OCI-LY7 (cell line): Measurements from ENCODE around the gene BSCL2. TPM values are rescaled to one million over a fixed set of nuclear protein-coding genes. Genes with fewer than 3 reads are reported as not detected.

ENCODE experiments used
- BruUV-seq: library from RNA; stranded (reverse); fragments of 400-500 nt; replicated peaks from 2 replicates; lab custom pipeline; 2021; lab: Mats Ljungman, UMichigan
- CTCF ChIA-PET: fragments of 300-600 bp; sonication (Branson Sonifier 250); formaldehyde crosslinking; loops from one replicate; lab custom pipeline; 2022; ENCODE audit warnings: antibody characterized with exemption; ENCODE audit not compliant: unreplicated experiment; lab: Charles Lee
- POLR2A ChIA-PET: fragments of 300-600 bp; sonication (Branson Sonifier 250); formaldehyde crosslinking; loops from one replicate; lab custom pipeline; 2022; ENCODE audit warnings: antibody characterized with exemption; lab: Charles Lee
- DNase-seq: peaks from one replicate; pipeline ENCODE4 v3.0.0-alpha.2; 2015; ENCODE audit warnings: low spot score
- H2AFZ ChIP-seq: fragments of 200-600 bp; sonication (generic), shearing (Covaris generic); 2 replicates; pipeline ENCODE4 v1.6.1; 2014; ENCODE audit warnings: mild to moderate bottlenecking, antibody characterized with exemption, low read length, moderate library complexity
- H3K27ac ChIP-seq: fragments of 200-600 bp; sonication (generic); 2 replicates; pipeline ENCODE4 v1.5.1; 2014; ENCODE audit warnings: mixed run types, low read depth, mild to moderate bottlenecking, moderate library complexity, low read length, inconsistent platforms; ENCODE audit not compliant: poor library complexity, severe bottlenecking
- H3K36me3 ChIP-seq: fragments of 200-600 bp; sonication (generic); 2 replicates; pipeline ENCODE4 v1.6.1; 2014; ENCODE audit warnings: mild to moderate bottlenecking, antibody characterized with exemption, low read length, moderate library complexity, mixed read lengths; ENCODE audit not compliant: insufficient read depth
- H3K4me1 ChIP-seq: fragments of 200-600 bp; sonication (generic); 2 replicates; pipeline ENCODE4 v1.5.1; 2014; ENCODE audit warnings: mild to moderate bottlenecking, low read length; ENCODE audit not compliant: insufficient read depth, poor library complexity, severe bottlenecking
- H3K4me2 ChIP-seq: fragments of 200-600 bp; sonication (generic); 2 replicates; pipeline ENCODE4 v1.6.1; 2014; ENCODE audit warnings: mild to moderate bottlenecking, low read length
- H3K4me3 ChIP-seq: fragments of 200-600 bp; sonication (generic); 2 replicates; pipeline ENCODE4 v1.5.1; 2014; ENCODE audit warnings: mild to moderate bottlenecking, low read depth, low read length; ENCODE audit not compliant: poor library complexity, severe bottlenecking
- H3K79me2 ChIP-seq: fragments of 200-600 bp; sonication (generic); 2 replicates; pipeline ENCODE4 v1.6.1; 2016; ENCODE audit warnings: low read depth, mild to moderate bottlenecking, low read length, moderate library complexity, mixed read lengths; ENCODE audit not compliant: insufficient read depth
- H3K9me2 ChIP-seq: fragments of 200-600 bp; sonication (generic); 2 replicates; pipeline ENCODE4 v1.6.1; 2016; ENCODE audit warnings: mild to moderate bottlenecking, low read length, mixed read lengths; ENCODE audit not compliant: insufficient read depth
- H3K9me3 ChIP-seq: fragments of 200-600 bp; sonication (generic); 2 replicates; pipeline ENCODE4 v1.6.1; 2014; ENCODE audit warnings: mild to moderate bottlenecking, mixed run types, low read length, mixed read lengths
- H4K20me1 ChIP-seq: fragments of 200-600 bp; sonication (generic); 2 replicates; pipeline ENCODE4 v1.6.1; 2014; ENCODE audit warnings: mild to moderate bottlenecking, antibody characterized with exemption, low read length, moderate library complexity, mixed read lengths; ENCODE audit not compliant: insufficient read depth
- CTCF ChIP-seq: fragments of 200-600 bp; sonication (generic); conservative IDR thresholded peaks from 2 replicates; pipeline ENCODE4 v1.5.1; 2014; ENCODE audit warnings: mild to moderate bottlenecking, antibody characterized with exemption, low read length, moderate library complexity, mixed read lengths
- EZH2phosphoT487 ChIP-seq: fragments of 200-600 bp; sonication (generic); IDR thresholded peaks from 2 replicates; pipeline ENCODE4 v1.6.1; 2018; ENCODE audit warnings: low read depth, borderline replicate concordance, mild to moderate bottlenecking, mixed run types, antibody characterized with exemption, low read length, moderate library complexity, mixed read lengths
- intact Hi-C: fragments of 100-400 bp; cut with micrococcal nuclease; formaldehyde crosslinking; loops from one replicate; pipeline ENCODE4 v1.10.0; 2022; ENCODE audit not compliant: unreplicated experiment
- total RNA-seq, 2 experiments: library from RNA; depleted of rRNA in 1 of 2; stranded (reverse); fragments of >200 nt in 1 of 2; shearing (Covaris generic) in 1 of 2; gene quantifications; 2 replicates each; pipeline ENCODE4 v1.2.3, GENCODE V29; 2014 to 2022

BSCL2 gene
- total RNA-seq, 2 experiments from 2014 or later = 20.7 to 46.2 TPM

- H3K4me1 ChIP-seq = peaks cover 35% of the 10 kb centered on the region
- no peaks in the 10 kb centered on the region for H3K9me2 ChIP-seq
- CTCF ChIA-PET = interaction anchor here (0.6 to 1.5 kb wide), 5 partner anchors 9 to 256 kb away, joined by 3 to 5 read pairs (median 3); partner anchors contain the start of genes C11orf98 and CSKMT
- peaks cover 14% of the 10 kb centered on the region; the same call in 1 of the 2 replicates for H3K79me2 ChIP-seq
- H3K36me3 ChIP-seq = peaks cover 17% of the 10 kb centered on the region
- H3K4me3 ChIP-seq = no peak overlapping the region
- H3K4me2 ChIP-seq = peak overlapping the region; percentile 35; the same call in 1 of the 2 replicates
- intact Hi-C loops = loop anchor here (2.0 kb wide), 1 partner anchor 46 kb away; the partner anchor contains the start of gene HNRNPUL2
- peak overlapping the region; percentile 75 for H2AFZ ChIP-seq
- DNase-seq = peak; percentile 85
- no peaks in the 10 kb centered on the region for H3K9me3 ChIP-seq
- peak overlapping the region; percentile 39 for H3K27ac ChIP-seq
- no TSS peak for BruUV-seq
- POLR2A ChIA-PET = interaction anchor here (0.6 to 2.5 kb wide), 25 partner anchors 9 to 1003 kb away, joined by 3 to 13 read pairs (median 4); partner anchors contain the start of genes C11orf98, CSKMT, HNRNPUL2 and INTS5
- TF ChIP-seq EZH2phosphoT487 (no peak), CTCF (peak; percentile 85)
- H4K20me1 ChIP-seq = no peaks in the 10 kb centered on the region
Measured at GRCh38 chr11:62680825-62681240, 26.4 kb downstream of the BSCL2 start.

GRCh38 chr11:62678770-62679696 is 28.2 kb downstream of the BSCL2 start, which contains the start of gene UBXN1:
Gene UBXN1 (minus strand): TSS chr11:62679073. CDS start chr11:62678923, 150 bp downstream.
- DNase-seq = peak; percentile 87
- peaks cover 20% of the 10 kb centered on the region; the same call in 1 of the 2 replicates for H3K79me2 ChIP-seq
- no peaks in the 10 kb centered on the region for H3K9me2 ChIP-seq
- peaks cover 35% of the 10 kb centered on the region for H3K4me1 ChIP-seq
- H4K20me1 ChIP-seq = no peaks in the 10 kb centered on the region
- TSS peak; percentile 88 for BruUV-seq
- intact Hi-C loops = loop anchor here (5.0 kb wide), 1 partner anchor 108 kb away; the partner anchor contains the start of gene TMEM179B
- peaks cover 31% of the 10 kb centered on the region for H3K36me3 ChIP-seq
- H3K4me2 ChIP-seq = peak within 1 kb of the TSS; percentile 96
- peak within 1 kb of the TSS; percentile 99 for H2AFZ ChIP-seq
- ChIA-PET POLR2A (interaction anchor here (0.6 to 1.2 kb wide), 6 partner anchors 11 to 94 kb away, joined by 3 to 4 read pairs (median 3); no protein-coding TSS in a partner anchor), CTCF (no interaction called here)
- peak within 1 kb of the TSS; percentile 93 for H3K4me3 ChIP-seq
- H3K27ac ChIP-seq = peak within 1 kb of the TSS; percentile 57
- TF ChIP-seq CTCF = no peak
- no peak for TF ChIP-seq EZH2phosphoT487
- no peaks in the 10 kb centered on the region for H3K9me3 ChIP-seq
